ENCODE results near the gene IFT20.

Gene IFT20

GRCh38 chr17:28335201-28335958 is at the start of gene IFT20, which contains the start of gene TNFAIP1:
IFT20 (minus strand) TSS chr17:28335472; CDS start chr17:28331985, 3,487 bp downstream.
TNFAIP1 (plus strand) TSS chr17:28335761; CDS start chr17:28339522, 3,761 bp downstream.
- peak; percentile 99 for DNase-seq

- DNase-seq, result no peak
These were observed 49.7 kb upstream of the IFT20 start for GRCh38 chr17:28385037-28385400.

- no peak for DNase-seq
These were observed 49.2 kb upstream of the IFT20 start for GRCh38 chr17:28384281-28385036.

GRCh38 chr17:28381141-28381825 is 46.0 kb upstream of the IFT20 start:
- DNase-seq, result no peak

- no peak for DNase-seq
These were observed 44.8 kb upstream of the IFT20 start for GRCh38 chr17:28379814-28380801.

GRCh38 chr17:28372945-28373274 is 37.6 kb upstream of the IFT20 start:
- DNase-seq, result no peak

- DNase-seq, result no peak
These were observed 37.1 kb upstream of the IFT20 start for GRCh38 chr17:28372203-28372944.

- peak; percentile 92 for DNase-seq
These were observed 36.3 kb upstream of the IFT20 start, which contains the start of gene SARM1 for GRCh38 chr17:28371245-28372202. SARM1 (plus strand) TSS chr17:28371694; CDS start chr17:28372033, 339 bp downstream.

- no peak for DNase-seq
These were observed 35.5 kb upstream of the IFT20 start for GRCh38 chr17:28370744-28371103.

GRCh38 chr17:28370035-28370743 is 34.9 kb upstream of the IFT20 start, which contains the start of gene VTN:
VTN (minus strand) TSS chr17:28370307; CDS start chr17:28370203, 104 bp downstream.
- no peak for DNase-seq

GRCh38 chr17:28369684-28370034 is 34.4 kb upstream of the IFT20 start:
- DNase-seq, result no peak

GRCh38 chr17:28368915-28369683 is 33.8 kb upstream of the IFT20 start:
- no peak for DNase-seq

GRCh38 chr17:28368306-28368831 is 33.1 kb upstream of the IFT20 start:
- DNase-seq, result no peak

- no peak for DNase-seq
These were observed 32.5 kb upstream of the IFT20 start for GRCh38 chr17:28367641-28368305.

GRCh38 chr17:28366605-28367004 is 31.3 kb upstream of the IFT20 start:
- no peak for DNase-seq

- DNase-seq, result no peak
These were observed 30.2 kb upstream of the IFT20 start for GRCh38 chr17:28365487-28365886.

GRCh38 chr17:28364665-28365363 is 29.5 kb upstream of the IFT20 start, which contains the start of gene SEBOX:
SEBOX (minus strand) TSS chr17:28365199; CDS start chr17:28365151, 48 bp downstream.
- no peak for DNase-seq
